Osteoblast (primary cell): ENCODE results near the gene TESMIN. TPM values are rescaled to one million over a fixed set of nuclear protein-coding genes. Genes with fewer than 3 reads are reported as not detected.

Source experiments
- DNase-seq: peaks from one replicate; pipeline ENCODE4 v3.0.0; 2011; ENCODE audit warnings: low spot score, mixed read lengths; ENCODE audit not compliant: insufficient read length; ENCODE audit errors: missing footprints
- H2AFZ ChIP-seq: 2 replicates; pipeline ENCODE4 v1.6.0; 2011; ENCODE audit warnings: mild to moderate bottlenecking, low read length
- H3K27ac ChIP-seq: 2 replicates; pipeline ENCODE4 v1.5.1; 2011; ENCODE audit warnings: mild to moderate bottlenecking, low read depth, low read length, moderate library complexity
- H3K27me3 ChIP-seq: 2 replicates; pipeline ENCODE4 v1.6.0; 2012; ENCODE audit warnings: mild to moderate bottlenecking, control low read depth, inconsistent platforms, low read length, moderate library complexity; ENCODE audit not compliant: insufficient read depth
- H3K36me3 ChIP-seq: 2 replicates; pipeline ENCODE4 v1.5.1; 2011; ENCODE audit warnings: mild to moderate bottlenecking, low read length, control low read depth, moderate library complexity; ENCODE audit not compliant: insufficient read depth
- H3K4me1 ChIP-seq: 2 replicates; pipeline ENCODE4 v1.5.1; 2011; ENCODE audit warnings: mild to moderate bottlenecking, low read length, control low read depth, moderate library complexity; ENCODE audit not compliant: insufficient read depth
- H3K4me2 ChIP-seq: 2 replicates; pipeline ENCODE4 v1.6.0; 2011; ENCODE audit warnings: mild to moderate bottlenecking, low read length; ENCODE audit not compliant: insufficient read depth
- H3K4me3 ChIP-seq: fragments of 200-600 bp; sonication (generic); 3 replicates; pipeline ENCODE4 v1.5.1; 2012; ENCODE audit warnings: mild to moderate bottlenecking, low read length, inconsistent platforms; ENCODE audit not compliant: insufficient read depth
- H3K79me2 ChIP-seq: 2 replicates; pipeline ENCODE4 v1.6.0; 2012; ENCODE audit warnings: mild to moderate bottlenecking, low read length, control low read depth, inconsistent platforms; ENCODE audit not compliant: insufficient read depth
- H3K9me3 ChIP-seq: 2 replicates; pipeline ENCODE4 v1.5.1; 2011; ENCODE audit warnings: low read depth, low read length, control low read depth
- H4K20me1 ChIP-seq: 2 replicates; pipeline ENCODE4 v1.6.0; 2012; ENCODE audit warnings: mild to moderate bottlenecking, low read length, control low read depth; ENCODE audit not compliant: insufficient read depth
- CTCF ChIP-seq: IDR thresholded peaks from 2 replicates; pipeline ENCODE4 v1.5.1; 2011; ENCODE audit warnings: mild to moderate bottlenecking, low read depth, low read length, moderate library complexity; ENCODE audit errors: extremely low read depth
- total RNA-seq: library from RNA; depleted of rRNA; stranded (reverse); fragments of >200 nt; gene quantifications from 2 replicates; pipeline ENCODE4 v1.2.3, GENCODE V29; 2012

Gene TESMIN
- total RNA-seq, 1 donor = not detected

- H3K79me2 ChIP-seq = no peaks in the 10 kb centered on the region
- no peaks in the 10 kb centered on the region for H4K20me1 ChIP-seq
- no peaks in the 10 kb centered on the region for H3K27me3 ChIP-seq
- H2AFZ ChIP-seq = no peak overlapping the region
- no peak overlapping the region for H3K4me2 ChIP-seq
- no peak overlapping the region for H3K4me3 ChIP-seq
- DNase-seq = peak; percentile 21
- H3K27ac ChIP-seq = no peak overlapping the region
- H3K4me1 ChIP-seq = no peaks in the 10 kb centered on the region
- peaks cover 36% of the 10 kb centered on the region for H3K36me3 ChIP-seq
- H3K9me3 ChIP-seq = no peaks in the 10 kb centered on the region
- no peak for TF ChIP-seq CTCF
Measured at GRCh38 chr11:68784653-68785052, 33.3 kb upstream of the TESMIN start.

GRCh38 chr11:68783216-68783821 lies 32.0 kb upstream of the TESMIN start:
- Histone ChIP-seq H3K27ac (no peak overlapping the region), H3K79me2 (no peaks in the 10 kb centered on the region), H3K9me3 (no peaks in the 10 kb centered on the region), H3K4me1 (no peaks in the 10 kb centered on the region), H4K20me1 (no peaks in the 10 kb centered on the region), H3K27me3 (no peaks in the 10 kb centered on the region), H3K4me3 (no peak overlapping the region), H2AFZ (no peak overlapping the region), H3K36me3 (peaks cover 33% of the 10 kb centered on the region), H3K4me2 (no peak overlapping the region)
- TF ChIP-seq CTCF = no peak
- DNase-seq = no peak

DNA sequence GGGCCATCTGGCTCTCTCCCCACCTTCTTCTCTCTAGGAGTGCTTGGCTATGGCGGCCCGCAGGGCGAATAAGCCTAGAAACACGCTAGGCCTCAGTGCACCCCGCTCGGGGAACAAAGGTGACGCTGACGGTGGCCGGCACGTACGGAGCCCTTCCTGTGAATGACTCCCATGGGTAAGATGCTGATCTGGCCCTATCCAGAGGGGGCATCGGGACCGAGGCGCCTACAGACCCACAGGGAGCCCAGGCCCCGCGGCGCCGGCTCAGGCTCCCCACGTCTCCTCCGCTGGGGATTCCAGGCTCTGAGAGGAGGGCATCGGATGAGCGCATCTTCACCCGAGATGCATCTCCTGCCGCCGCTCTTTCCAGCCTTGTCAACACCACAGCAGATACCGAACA lies 31.4 kb upstream of the TESMIN start:
- Histone ChIP-seq H3K36me3 (peaks cover 39% of the 10 kb centered on the region), H2AFZ (no peak overlapping the region), H3K4me1 (no peaks in the 10 kb centered on the region), H3K9me3 (no peaks in the 10 kb centered on the region), H3K79me2 (no peaks in the 10 kb centered on the region), H3K4me2 (no peak overlapping the region), H4K20me1 (no peaks in the 10 kb centered on the region), H3K27me3 (no peaks in the 10 kb centered on the region), H3K4me3 (no peak overlapping the region), H3K27ac (no peak overlapping the region)
- DNase-seq = no peak
- no peak for TF ChIP-seq CTCF

DNA sequence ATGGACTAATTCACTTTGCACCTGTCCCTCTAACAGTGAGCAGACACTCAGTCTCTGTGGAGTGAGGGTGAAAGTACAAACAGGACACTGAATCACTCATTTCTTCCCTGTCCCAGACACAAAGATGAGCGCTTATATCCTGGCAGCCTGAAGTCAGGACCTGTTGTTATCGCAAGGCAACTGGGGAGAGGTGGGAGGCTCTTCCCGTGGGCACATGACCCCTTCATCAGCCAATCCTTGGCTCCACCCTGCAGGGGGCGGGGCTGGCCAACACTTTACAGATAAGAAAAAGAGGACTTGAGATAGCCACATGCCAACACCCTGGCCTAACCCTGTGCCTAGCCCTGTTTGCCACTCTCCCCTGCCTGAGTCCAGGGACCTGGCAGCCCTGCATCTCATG lies 29.5 kb upstream of the TESMIN start:
- DNase-seq = no peak
- no peak overlapping the region for H3K27ac ChIP-seq
- H3K4me1 ChIP-seq = no peaks in the 10 kb centered on the region
- no peak for TF ChIP-seq CTCF
- no peaks in the 10 kb centered on the region for H3K27me3 ChIP-seq
- no peak overlapping the region for H3K4me3 ChIP-seq
- peaks cover 51% of the 10 kb centered on the region for H3K36me3 ChIP-seq
- no peaks in the 10 kb centered on the region for H4K20me1 ChIP-seq
- H3K9me3 ChIP-seq = no peaks in the 10 kb centered on the region
- no peak overlapping the region for H3K4me2 ChIP-seq
- H3K79me2 ChIP-seq = no peaks in the 10 kb centered on the region
- no peak overlapping the region for H2AFZ ChIP-seq
